Liver (tissue), 3 donors: ENCODE measurements around the gene AK5.

ENCODE experiments used
- EGR1 ChIP-seq, 2 donors: IDR thresholded peaks; 2 replicates each; pipeline ENCODE4 v1.6.1; 2016 to 2018; ENCODE audit warnings: antibody characterized with exemption in 2 of 2, low read depth in 2 of 2
- FOXA1 ChIP-seq: IDR thresholded peaks from 2 replicates; pipeline ENCODE4 v1.6.1; 2016; ENCODE audit warnings: antibody characterized with exemption
- NR2F2 ChIP-seq: IDR thresholded peaks from 2 replicates; pipeline ENCODE4 v1.6.1; 2016; ENCODE audit warnings: antibody characterized with exemption
- RAD21 ChIP-seq, 2 donors: IDR thresholded peaks; 2 replicates each; pipeline ENCODE4 v1.6.1; 2016; ENCODE audit warnings: antibody characterized with exemption in 2 of 2, mild to moderate bottlenecking in 2 of 2
- RXRA ChIP-seq, 2 donors: IDR thresholded peaks; 2 replicates each; pipeline ENCODE4 v1.6.1; 2017 to 2018; ENCODE audit warnings: antibody characterized with exemption in 2 of 2, mild to moderate bottlenecking in 1 of 2
- TAF1 ChIP-seq: conservative IDR thresholded peaks from 2 replicates; pipeline ENCODE4 v1.6.1; 2016; ENCODE audit warnings: antibody characterized with exemption, mild to moderate bottlenecking
- TF ChIP-seq, protein P1 (sequence below): fragments of 150-350 bp; IDR thresholded peaks from 2 replicates; pipeline ENCODE4 v1.5.1; 2017; ENCODE audit warnings: improper control_type of control experiment, low read depth, low read length; ENCODE audit not compliant: missing input control
- TF ChIP-seq, protein P2 (sequence below): IDR thresholded peaks from 2 replicates; pipeline ENCODE4 v1.6.1; 2016; ENCODE audit warnings: antibody characterized with exemption, mild to moderate bottlenecking
- TF ChIP-seq, protein P3 (sequence below): IDR thresholded peaks from 2 replicates; pipeline ENCODE4 v1.6.1; 2016; ENCODE audit warnings: antibody characterized with exemption
- TF ChIP-seq, protein P4 (sequence below): IDR thresholded peaks from 2 replicates; pipeline ENCODE4 v1.6.1; 2016; ENCODE audit warnings: antibody characterized with exemption
- donor health status: healthy.
- donor health status: healthy.

DNA sequence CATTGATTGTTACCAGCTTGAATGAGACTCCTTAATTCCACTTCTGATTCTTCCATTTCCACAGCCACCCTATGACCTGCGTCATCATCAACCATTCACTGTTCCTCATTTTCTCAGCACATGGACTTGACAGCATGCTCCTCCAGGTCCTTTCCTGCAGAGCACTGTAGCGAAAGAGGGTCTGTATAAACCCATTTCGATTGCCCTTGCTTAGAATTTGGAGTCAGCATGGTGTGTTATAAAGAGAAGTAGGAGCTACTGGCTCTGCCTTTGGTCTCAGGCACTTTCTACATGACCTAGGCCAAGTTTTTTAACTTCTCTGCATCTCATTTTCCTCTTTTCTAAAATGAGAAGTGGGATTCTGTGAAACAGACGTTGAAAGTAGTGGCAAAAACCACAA lies 133.8 kb downstream of the AK5 start:
- TF ChIP-seq, protein P1, sequence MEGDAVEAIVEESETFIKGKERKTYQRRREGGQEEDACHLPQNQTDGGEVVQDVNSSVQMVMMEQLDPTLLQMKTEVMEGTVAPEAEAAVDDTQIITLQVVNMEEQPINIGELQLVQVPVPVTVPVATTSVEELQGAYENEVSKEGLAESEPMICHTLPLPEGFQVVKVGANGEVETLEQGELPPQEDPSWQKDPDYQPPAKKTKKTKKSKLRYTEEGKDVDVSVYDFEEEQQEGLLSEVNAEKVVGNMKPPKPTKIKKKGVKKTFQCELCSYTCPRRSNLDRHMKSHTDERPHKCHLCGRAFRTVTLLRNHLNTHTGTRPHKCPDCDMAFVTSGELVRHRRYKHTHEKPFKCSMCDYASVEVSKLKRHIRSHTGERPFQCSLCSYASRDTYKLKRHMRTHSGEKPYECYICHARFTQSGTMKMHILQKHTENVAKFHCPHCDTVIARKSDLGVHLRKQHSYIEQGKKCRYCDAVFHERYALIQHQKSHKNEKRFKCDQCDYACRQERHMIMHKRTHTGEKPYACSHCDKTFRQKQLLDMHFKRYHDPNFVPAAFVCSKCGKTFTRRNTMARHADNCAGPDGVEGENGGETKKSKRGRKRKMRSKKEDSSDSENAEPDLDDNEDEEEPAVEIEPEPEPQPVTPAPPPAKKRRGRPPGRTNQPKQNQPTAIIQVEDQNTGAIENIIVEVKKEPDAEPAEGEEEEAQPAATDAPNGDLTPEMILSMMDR = no peak
- TF ChIP-seq, protein P2, sequence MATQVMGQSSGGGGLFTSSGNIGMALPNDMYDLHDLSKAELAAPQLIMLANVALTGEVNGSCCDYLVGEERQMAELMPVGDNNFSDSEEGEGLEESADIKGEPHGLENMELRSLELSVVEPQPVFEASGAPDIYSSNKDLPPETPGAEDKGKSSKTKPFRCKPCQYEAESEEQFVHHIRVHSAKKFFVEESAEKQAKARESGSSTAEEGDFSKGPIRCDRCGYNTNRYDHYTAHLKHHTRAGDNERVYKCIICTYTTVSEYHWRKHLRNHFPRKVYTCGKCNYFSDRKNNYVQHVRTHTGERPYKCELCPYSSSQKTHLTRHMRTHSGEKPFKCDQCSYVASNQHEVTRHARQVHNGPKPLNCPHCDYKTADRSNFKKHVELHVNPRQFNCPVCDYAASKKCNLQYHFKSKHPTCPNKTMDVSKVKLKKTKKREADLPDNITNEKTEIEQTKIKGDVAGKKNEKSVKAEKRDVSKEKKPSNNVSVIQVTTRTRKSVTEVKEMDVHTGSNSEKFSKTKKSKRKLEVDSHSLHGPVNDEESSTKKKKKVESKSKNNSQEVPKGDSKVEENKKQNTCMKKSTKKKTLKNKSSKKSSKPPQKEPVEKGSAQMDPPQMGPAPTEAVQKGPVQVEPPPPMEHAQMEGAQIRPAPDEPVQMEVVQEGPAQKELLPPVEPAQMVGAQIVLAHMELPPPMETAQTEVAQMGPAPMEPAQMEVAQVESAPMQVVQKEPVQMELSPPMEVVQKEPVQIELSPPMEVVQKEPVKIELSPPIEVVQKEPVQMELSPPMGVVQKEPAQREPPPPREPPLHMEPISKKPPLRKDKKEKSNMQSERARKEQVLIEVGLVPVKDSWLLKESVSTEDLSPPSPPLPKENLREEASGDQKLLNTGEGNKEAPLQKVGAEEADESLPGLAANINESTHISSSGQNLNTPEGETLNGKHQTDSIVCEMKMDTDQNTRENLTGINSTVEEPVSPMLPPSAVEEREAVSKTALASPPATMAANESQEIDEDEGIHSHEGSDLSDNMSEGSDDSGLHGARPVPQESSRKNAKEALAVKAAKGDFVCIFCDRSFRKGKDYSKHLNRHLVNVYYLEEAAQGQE = no peak
- no peak for TF ChIP-seq TAF1
- TF ChIP-seq FOXA1 = no peak
- no peak for TF ChIP-seq RXRA (IDR thresholded peaks at IDR 0.05)
- no peak for TF ChIP-seq NR2F2
- TF ChIP-seq, protein P3, sequence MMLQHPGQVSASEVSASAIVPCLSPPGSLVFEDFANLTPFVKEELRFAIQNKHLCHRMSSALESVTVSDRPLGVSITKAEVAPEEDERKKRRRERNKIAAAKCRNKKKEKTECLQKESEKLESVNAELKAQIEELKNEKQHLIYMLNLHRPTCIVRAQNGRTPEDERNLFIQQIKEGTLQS = no peak
- TF ChIP-seq RAD21 (IDR thresholded peaks at IDR 0.05) = no peak
- no peak for TF ChIP-seq EGR1 (IDR thresholded peaks at IDR 0.05; ENCODE audit: low read depth in 2 of 2)
- TF ChIP-seq, protein P4, sequence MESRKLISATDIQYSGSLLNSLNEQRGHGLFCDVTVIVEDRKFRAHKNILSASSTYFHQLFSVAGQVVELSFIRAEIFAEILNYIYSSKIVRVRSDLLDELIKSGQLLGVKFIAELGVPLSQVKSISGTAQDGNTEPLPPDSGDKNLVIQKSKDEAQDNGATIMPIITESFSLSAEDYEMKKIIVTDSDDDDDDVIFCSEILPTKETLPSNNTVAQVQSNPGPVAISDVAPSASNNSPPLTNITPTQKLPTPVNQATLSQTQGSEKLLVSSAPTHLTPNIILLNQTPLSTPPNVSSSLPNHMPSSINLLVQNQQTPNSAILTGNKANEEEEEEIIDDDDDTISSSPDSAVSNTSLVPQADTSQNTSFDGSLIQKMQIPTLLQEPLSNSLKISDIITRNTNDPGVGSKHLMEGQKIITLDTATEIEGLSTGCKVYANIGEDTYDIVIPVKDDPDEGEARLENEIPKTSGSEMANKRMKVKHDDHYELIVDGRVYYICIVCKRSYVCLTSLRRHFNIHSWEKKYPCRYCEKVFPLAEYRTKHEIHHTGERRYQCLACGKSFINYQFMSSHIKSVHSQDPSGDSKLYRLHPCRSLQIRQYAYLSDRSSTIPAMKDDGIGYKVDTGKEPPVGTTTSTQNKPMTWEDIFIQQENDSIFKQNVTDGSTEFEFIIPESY = no peak
